Gastrocnemius medialis (tissue), 4 donors: ENCODE measurements around the gene CCL1. TPM values are rescaled to one million over a fixed set of nuclear protein-coding genes. Genes with fewer than 3 reads are reported as not detected.

Source experiments
- ATAC-seq, 2 donors: fragments of 150-250 bp; one replicate each; pipeline ENCODE4 v1.9.1; 2016
- DNase-seq, 2 donors: peaks; one replicate each; pipeline ENCODE4 v3.0.0-alpha.2; 2019
- H3K27ac ChIP-seq, 4 donors: fragments of 200-600 bp; sonication (generic); 1 replicate in 1 of 4; 2 replicates in 3 of 4; pipeline ENCODE4 v1.5.1; 2016 to 2018; ENCODE audit warnings: mild to moderate bottlenecking in 2 of 4, moderate library complexity in 1 of 4
- H3K27me3 ChIP-seq, 3 donors: fragments of 200-600 bp; sonication (generic) in 2 of 3; 1 replicate in 1 of 3; 2 replicates in 2 of 3; pipeline versions ENCODE4 v1.5.1 to v1.6.0; 2016 to 2019; ENCODE audit warnings: mild to moderate bottlenecking in 1 of 3, moderate library complexity in 1 of 3
- H3K36me3 ChIP-seq, 2 donors: fragments of 200-600 bp; sonication (generic) in 1 of 2; one replicate each; pipeline ENCODE4 v1.5.1; 2017 to 2018
- H3K4me1 ChIP-seq, 2 donors: fragments of 200-600 bp; sonication (generic) in 1 of 2; one replicate each; pipeline ENCODE4 v1.5.1; 2016 to 2017; ENCODE audit warnings: mild to moderate bottlenecking in 2 of 2
- H3K4me3 ChIP-seq, 4 donors: fragments of 200-600 bp; sonication (generic) in 3 of 4; 1 replicate in 1 of 4; 2 replicates in 3 of 4; pipeline ENCODE4 v1.5.1; 2016 to 2019; ENCODE audit warnings: mild to moderate bottlenecking in 2 of 4
- H3K9me3 ChIP-seq, 3 donors: fragments of 200-600 bp; sonication (generic) in 2 of 3; 1 replicate in 1 of 3; 2 replicates in 2 of 3; pipeline ENCODE4 v1.5.1; 2016 to 2019
- POLR2A ChIP-seq, 2 donors: fragments of 450-650 bp; IDR thresholded peaks; one replicate each; pipeline ENCODE4 v1.6.1; 2017; ENCODE audit warnings: antibody characterized with exemption in 2 of 2, mild to moderate bottlenecking in 2 of 2, moderate library complexity in 2 of 2
- in situ Hi-C, 4 donors: fragments of 200-750 bp; cut with MboI; loops; one replicate each; pipeline versions ENCODE4 v1.15.0 to v1.8.0; 2017; ENCODE audit warnings: low sequenced_read_pairs in 4 of 4
- intact Hi-C: fragments of 100-400 bp; cut with DNase I; formaldehyde crosslinking; loops from one replicate; pipeline ENCODE4 v1.15.1; 2023; ENCODE audit warnings: low total_unique reads
- total RNA-seq, 4 donors: library from RNA; depleted of rRNA; stranded (reverse); fragments of >200 nt; gene quantifications; one replicate each; pipeline versions ENCODE4 v1.1.0 to v1.2.3, GENCODE V29; 2016
- TF ChIP-seq, protein P1 (sequence below), 5 experiments: fragments of 450-650 bp in 3 of 5; fragments of 200-600 bp in 2 of 5; sonication (generic) in 2 of 5; IDR thresholded peaks in 4 of 5; conservative IDR thresholded peaks in 1 of 5; 1 replicate in 4 of 5; 2 replicates in 1 of 5; pipeline ENCODE4 v1.5.1; 2016 to 2019; ENCODE audit warnings: antibody characterized with exemption in 5 of 5, mild to moderate bottlenecking in 3 of 5, moderate library complexity in 3 of 5

CCL1 gene
- total RNA-seq, 4 donors from 2014 or later: not detected

DNA sequence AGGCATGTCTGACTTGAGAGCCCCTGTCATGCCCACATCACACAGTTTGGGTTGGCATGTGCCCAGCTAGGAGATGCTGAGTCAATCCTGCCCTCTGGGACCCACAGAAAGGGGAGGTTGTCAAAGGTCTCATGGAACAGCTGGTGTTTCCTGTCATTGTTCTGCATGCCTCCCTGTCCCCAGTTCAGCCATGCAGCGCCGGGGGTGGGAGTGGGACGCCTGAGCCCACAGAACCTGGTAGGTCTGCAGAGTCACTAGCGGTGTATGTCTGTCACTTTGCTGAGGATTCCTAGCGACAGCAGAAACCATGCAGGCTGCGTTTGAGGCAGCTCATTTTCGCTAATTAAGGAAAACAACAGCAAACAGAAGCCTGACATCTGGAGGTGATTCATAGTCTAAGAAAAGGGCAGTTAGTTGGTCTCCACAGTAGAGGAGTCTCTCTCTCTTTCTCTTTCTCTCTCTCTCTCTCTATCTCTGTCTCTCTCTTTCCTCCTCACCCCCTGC, 19.6 kb upstream of the CCL1 start:
- Histone ChIP-seq H3K27me3 (peaks cover 0 to 4% (median 3%) of the 10 kb centered on the region in 3 donors), H3K4me3 (no peak overlapping the region), H3K4me1 (no peaks in the 10 kb centered on the region), H3K36me3 (no peaks in the 10 kb centered on the region), H3K9me3 (no peaks in the 10 kb centered on the region), H3K27ac (no peak overlapping the region)
- intact Hi-C loops (no loop called here), in situ Hi-C loops (no loop called here)
- ATAC-seq: no peak
- no peak for DNase-seq
- TF ChIP-seq POLR2A (IDR thresholded peaks at IDR 0.05): no peak
- TF ChIP-seq, protein P1, sequence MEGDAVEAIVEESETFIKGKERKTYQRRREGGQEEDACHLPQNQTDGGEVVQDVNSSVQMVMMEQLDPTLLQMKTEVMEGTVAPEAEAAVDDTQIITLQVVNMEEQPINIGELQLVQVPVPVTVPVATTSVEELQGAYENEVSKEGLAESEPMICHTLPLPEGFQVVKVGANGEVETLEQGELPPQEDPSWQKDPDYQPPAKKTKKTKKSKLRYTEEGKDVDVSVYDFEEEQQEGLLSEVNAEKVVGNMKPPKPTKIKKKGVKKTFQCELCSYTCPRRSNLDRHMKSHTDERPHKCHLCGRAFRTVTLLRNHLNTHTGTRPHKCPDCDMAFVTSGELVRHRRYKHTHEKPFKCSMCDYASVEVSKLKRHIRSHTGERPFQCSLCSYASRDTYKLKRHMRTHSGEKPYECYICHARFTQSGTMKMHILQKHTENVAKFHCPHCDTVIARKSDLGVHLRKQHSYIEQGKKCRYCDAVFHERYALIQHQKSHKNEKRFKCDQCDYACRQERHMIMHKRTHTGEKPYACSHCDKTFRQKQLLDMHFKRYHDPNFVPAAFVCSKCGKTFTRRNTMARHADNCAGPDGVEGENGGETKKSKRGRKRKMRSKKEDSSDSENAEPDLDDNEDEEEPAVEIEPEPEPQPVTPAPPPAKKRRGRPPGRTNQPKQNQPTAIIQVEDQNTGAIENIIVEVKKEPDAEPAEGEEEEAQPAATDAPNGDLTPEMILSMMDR (IDR thresholded peaks at IDR 0.05 in 4 of 5, conservative IDR thresholded peaks at IDR 0.05 in 1 of 5): no peak

DNA sequence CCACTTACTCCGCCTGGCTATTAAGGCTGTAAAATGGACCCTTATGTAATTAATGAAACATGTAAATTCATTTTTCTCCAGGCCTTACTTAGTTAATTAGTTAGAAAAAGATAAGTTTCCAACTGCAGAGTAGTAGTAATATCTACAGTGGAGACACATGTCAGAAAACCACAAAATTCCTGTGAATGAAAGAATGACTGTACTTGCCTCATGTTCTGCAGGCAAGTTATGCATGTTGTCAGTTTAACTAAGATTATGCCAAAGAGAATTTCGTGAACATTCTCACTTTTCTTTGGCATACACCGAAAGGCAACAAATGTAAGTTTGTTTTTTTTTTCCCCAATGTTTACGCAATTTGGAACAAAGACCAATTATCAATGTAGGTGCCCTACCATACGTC, 16.8 kb upstream of the CCL1 start:
- ATAC-seq (no peak), DNase-seq (no peak)
- Histone ChIP-seq H3K27ac (no peak overlapping the region), H3K4me3 (no peak overlapping the region), H3K27me3 (peaks cover 0 to 4% (median 3%) of the 10 kb centered on the region in 3 donors), H3K4me1 (no peaks in the 10 kb centered on the region), H3K36me3 (no peaks in the 10 kb centered on the region), H3K9me3 (no peaks in the 10 kb centered on the region)
- intact Hi-C loops (no loop called here), in situ Hi-C loops (no loop called here)
- TF ChIP-seq POLR2A (IDR thresholded peaks at IDR 0.05): no peak
- TF ChIP-seq, protein P1 (IDR thresholded peaks at IDR 0.05 in 4 of 5, conservative IDR thresholded peaks at IDR 0.05 in 1 of 5): no peak

DNA sequence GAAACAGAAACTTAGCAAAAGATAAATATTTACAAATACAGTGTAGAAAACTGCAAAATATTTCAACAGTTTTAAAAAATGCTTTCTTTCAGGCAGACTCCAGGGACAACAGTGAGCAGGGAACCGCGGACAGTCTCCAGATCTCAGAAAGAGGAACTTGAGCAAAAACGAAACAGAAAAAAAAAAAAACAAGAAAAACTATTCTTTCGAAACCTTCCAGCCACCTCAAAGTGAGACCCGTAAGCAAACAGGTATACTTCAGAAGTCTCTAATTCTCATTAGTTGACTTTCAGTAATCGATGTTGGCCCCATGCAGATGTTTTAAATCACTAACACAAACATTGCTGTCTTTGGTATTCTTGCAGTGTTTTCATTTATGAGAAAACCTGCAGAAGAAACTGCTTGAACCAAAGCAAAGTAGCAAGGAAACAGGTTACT, 15.7 kb upstream of the CCL1 start:
- Histone ChIP-seq H3K36me3 (no peaks in the 10 kb centered on the region), H3K9me3 (no peaks in the 10 kb centered on the region), H3K4me1 (no peaks in the 10 kb centered on the region), H3K4me3 (no peak overlapping the region), H3K27me3 (peaks cover 0 to 4% (median 3%) of the 10 kb centered on the region in 3 donors), H3K27ac (no peak overlapping the region)
- ATAC-seq: no peak
- DNase-seq: no peak
- in situ Hi-C loops: no loop called here
- TF ChIP-seq POLR2A (IDR thresholded peaks at IDR 0.05): no peak
- TF ChIP-seq, protein P1 (IDR thresholded peaks at IDR 0.05 in 4 of 5, conservative IDR thresholded peaks at IDR 0.05 in 1 of 5): no peak
- intact Hi-C loops: no loop called here

DNA sequence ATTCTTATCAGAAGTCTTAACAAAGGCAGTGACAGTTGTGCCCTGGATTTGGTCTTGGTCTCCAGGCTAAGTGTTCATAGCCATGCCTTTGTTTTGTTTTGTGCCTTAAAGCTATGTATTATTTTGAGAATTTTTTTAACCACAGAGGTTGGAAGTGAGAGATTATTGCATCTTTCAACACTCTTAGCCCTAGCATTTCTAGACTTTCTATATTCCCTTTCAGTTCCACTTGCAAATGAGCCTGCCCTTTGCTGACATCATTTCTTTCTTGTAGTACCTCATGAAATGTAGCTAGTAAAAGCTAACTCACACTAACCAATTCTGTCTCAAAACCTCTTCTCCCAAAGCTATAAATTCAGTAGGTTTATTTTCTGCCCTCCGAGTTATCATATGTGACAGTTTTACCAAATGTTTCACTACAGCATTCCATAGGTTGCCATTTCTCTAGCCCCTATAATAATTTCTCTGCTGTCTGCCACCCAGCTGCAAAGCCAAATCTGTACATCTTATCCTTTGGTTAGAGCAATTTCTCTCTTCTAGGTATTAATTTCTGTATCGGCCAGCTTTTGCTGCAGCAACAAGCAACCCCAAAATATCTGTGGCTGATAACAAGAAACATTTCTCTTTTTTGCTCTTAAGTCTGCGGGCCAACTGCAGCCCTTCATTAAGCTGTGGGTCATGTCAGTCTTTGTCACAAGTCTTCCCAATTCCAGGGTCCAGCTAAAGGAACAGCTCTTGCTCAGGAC, 14.2 kb upstream of the CCL1 start:
- in situ Hi-C loops: no loop called here
- Histone ChIP-seq H3K4me3 (no peak overlapping the region), H3K4me1 (no peaks in the 10 kb centered on the region), H3K27me3 (peaks cover 0 to 4% (median 3%) of the 10 kb centered on the region in 3 donors), H3K27ac (no peak overlapping the region), H3K9me3 (no peaks in the 10 kb centered on the region), H3K36me3 (no peaks in the 10 kb centered on the region)
- TF ChIP-seq POLR2A (IDR thresholded peaks at IDR 0.05): no peak
- TF ChIP-seq, protein P1 (IDR thresholded peaks at IDR 0.05 in 4 of 5, conservative IDR thresholded peaks at IDR 0.05 in 1 of 5): no peak
- no peak for DNase-seq
- no peak for ATAC-seq
- intact Hi-C loops: no loop called here
